A673 (cell line): Measurements from ENCODE around the gene PLEKHA6. TPM values are rescaled to one million over a fixed set of nuclear protein-coding genes. Genes with fewer than 3 reads are reported as not detected.

ENCODE experiments used
- BruUV-seq: library from RNA; stranded (reverse); fragments of 400-500 nt; replicated peaks from 2 replicates; lab custom pipeline; 2021; lab: Mats Ljungman, UMichigan
- CTCF ChIA-PET: fragments of 300-600 bp; sonication (Branson Sonifier 250); formaldehyde crosslinking; loops from one replicate; lab custom pipeline; 2022; ENCODE audit warnings: antibody characterized with exemption; lab: Charles Lee
- POLR2A ChIA-PET: fragments of 300-600 bp; sonication (Branson Sonifier 250); formaldehyde crosslinking; loops from one replicate; lab custom pipeline; 2022; ENCODE audit warnings: antibody characterized with exemption; ENCODE audit not compliant: low non-redundant PET; lab: Charles Lee
- DNase-seq: peaks from one replicate; pipeline ENCODE4 v3.0.0-alpha.2; 2015; ENCODE audit warnings: low spot score
- H3K27ac ChIP-seq: fragments of 200-600 bp; sonication (generic); 2 replicates; pipeline ENCODE4 v1.5.1; 2016; ENCODE audit warnings: mixed run types, low read depth, mild to moderate bottlenecking, mixed read lengths, antibody characterized with exemption, low read length; ENCODE audit not compliant: poor library complexity, severe bottlenecking
- H3K27me3 ChIP-seq: fragments of 200-600 bp; sonication (generic); replicated peaks from 2 replicates; pipeline ENCODE4 v1.6.1; 2017; ENCODE audit warnings: mixed run types, low read depth, mild to moderate bottlenecking, mixed read lengths, antibody characterized with exemption, low read length; ENCODE audit not compliant: insufficient read depth, poor library complexity
- H3K36me3 ChIP-seq: fragments of 200-600 bp; sonication (generic); 2 replicates; pipeline ENCODE4 v1.6.1; 2016; ENCODE audit warnings: mixed run types, mild to moderate bottlenecking, mixed read lengths, antibody characterized with exemption, low read length; ENCODE audit not compliant: insufficient read depth, poor library complexity, severe bottlenecking
- H3K4me1 ChIP-seq: fragments of 200-600 bp; sonication (generic); 2 replicates; pipeline ENCODE4 v1.6.1; 2017; ENCODE audit warnings: mixed run types, mild to moderate bottlenecking, mixed read lengths, antibody characterized with exemption, low read length; ENCODE audit not compliant: insufficient read depth, poor library complexity, severe bottlenecking
- H3K4me3 ChIP-seq: fragments of 200-600 bp; sonication (generic); 2 replicates; pipeline ENCODE4 v1.5.1; 2016; ENCODE audit warnings: low read depth, mixed run types, mild to moderate bottlenecking, mixed read lengths, low read length; ENCODE audit not compliant: poor library complexity, severe bottlenecking
- H3K9me3 ChIP-seq: fragments of 200-600 bp; sonication (generic); 2 replicates; pipeline ENCODE4 v1.6.1; 2016; ENCODE audit warnings: mixed run types, low read depth, mild to moderate bottlenecking, mixed read lengths, antibody characterized with exemption, low read length; ENCODE audit not compliant: poor library complexity, severe bottlenecking
- CTCF ChIP-seq: fragments of 300-800, 200-600 bp; sonication (generic); conservative IDR thresholded peaks from 2 replicates; pipeline ENCODE4 v1.5.1; 2017; ENCODE audit warnings: low read depth, mild to moderate bottlenecking, antibody characterized with exemption, low read length, moderate library complexity, mixed read lengths
- EZH2 ChIP-seq: fragments of 200-600 bp; sonication (generic); IDR thresholded peaks from 2 replicates; pipeline ENCODE4 v1.6.1; 2017; ENCODE audit warnings: borderline replicate concordance, low read depth, mild to moderate bottlenecking, mixed read lengths, antibody characterized with exemption, low read length; ENCODE audit not compliant: poor library complexity, severe bottlenecking
- intact Hi-C: fragments of 100-400 bp; cut with micrococcal nuclease; formaldehyde crosslinking; loops from one replicate; pipeline ENCODE4 v1.10.0; 2022; ENCODE audit not compliant: unreplicated experiment
- total RNA-seq: library from RNA; stranded (reverse); gene quantifications from 2 replicates; pipeline ENCODE4 v1.2.3, GENCODE V29; 2021

PLEKHA6 gene
- total RNA-seq, 1 experiment from 2014 or later, result 0.58 TPM

GRCh38 chr1:204319462-204319861 lies 40.3 kb downstream of the PLEKHA6 start:
- Histone ChIP-seq H3K36me3 (no peaks in the 10 kb centered on the region), H3K9me3 (no peaks in the 10 kb centered on the region), H3K4me1 (no peaks in the 10 kb centered on the region), H3K4me3 (no peak overlapping the region), H3K27ac (no peak overlapping the region), H3K27me3 (peaks cover 3% of the 10 kb centered on the region)
- POLR2A ChIA-PET, result no interaction called here
- TF ChIP-seq EZH2 (no peak), CTCF (no peak)
- DNase-seq, result no peak
- BruUV-seq, result no TSS peak
- intact Hi-C loops, result no loop called here
- CTCF ChIA-PET, result no interaction called here

GRCh38 chr1:204319027-204319426 lies 40.7 kb downstream of the PLEKHA6 start:
- Histone ChIP-seq H3K4me1 (no peaks in the 10 kb centered on the region), H3K27me3 (no peaks in the 10 kb centered on the region), H3K4me3 (no peak overlapping the region), H3K36me3 (no peaks in the 10 kb centered on the region), H3K27ac (no peak overlapping the region), H3K9me3 (no peaks in the 10 kb centered on the region)
- intact Hi-C loops, result no loop called here
- ChIA-PET CTCF (no interaction called here), POLR2A (no interaction called here)
- no peak for DNase-seq
- TF ChIP-seq EZH2 (no peak), CTCF (no peak)
- BruUV-seq, result no TSS peak

GRCh38 chr1:204318324-204318723 lies 41.4 kb downstream of the PLEKHA6 start:
- POLR2A ChIA-PET, result no interaction called here

More at GRCh38 chr1:204318324-204318723, 41.4 kb downstream of the PLEKHA6 start:
- CTCF ChIA-PET, result no interaction called here
- intact Hi-C loops, result no loop called here
- no peaks in the 10 kb centered on the region for H3K9me3 ChIP-seq
- TF ChIP-seq EZH2 (no peak), CTCF (no peak)
- no peaks in the 10 kb centered on the region for H3K36me3 ChIP-seq
- BruUV-seq, result no TSS peak
- H3K4me1 ChIP-seq, result peaks cover 6% of the 10 kb centered on the region
- no peak overlapping the region for H3K4me3 ChIP-seq
- no peaks in the 10 kb centered on the region for H3K27me3 ChIP-seq
- no peak for DNase-seq
- no peak overlapping the region for H3K27ac ChIP-seq
